Heart right ventricle (tissue), 16 donors: ENCODE data around the gene ANO9. TPM values are rescaled to one million over a fixed set of nuclear protein-coding genes. Genes with fewer than 3 reads are reported as not detected.

Source experiments
- ATAC-seq, 8 donors: fragments of 200-7000 bp; cut with Tn5 transposase; one replicate each; pipeline ENCODE4 v1.9.1; 2020; ENCODE audit warnings: mild to moderate bottlenecking in 8 of 8, moderate library complexity in 8 of 8, moderate number of reproducible peaks in 1 of 8
- DNase-seq, 2 donors: peaks; one replicate each; pipeline ENCODE4 v3.0.0-alpha.2; 2020
- H3K27ac ChIP-seq, 10 donors: fragments of 200-600 bp; sonication (generic) in 2 of 10; one replicate each; pipeline versions ENCODE4 v1.5.0 to v1.8.0; 2020 to 2022; ENCODE audit warnings: mild to moderate bottlenecking in 3 of 10
- H3K27me3 ChIP-seq, 7 donors: fragments of 200-600 bp; one replicate each; pipeline ENCODE4 v1.8.0; 2021 to 2022; ENCODE audit warnings: mild to moderate bottlenecking in 2 of 7
- H3K36me3 ChIP-seq, 9 donors: fragments of 200-600 bp; sonication (generic) in 1 of 9; one replicate each; pipeline versions ENCODE4 v1.5.0 to v1.8.0; 2020 to 2022; ENCODE audit warnings: mild to moderate bottlenecking in 2 of 9
- H3K4me1 ChIP-seq, 9 donors: fragments of 200-600 bp; sonication (generic) in 1 of 9; one replicate each; pipeline versions ENCODE4 v1.5.0 to v1.8.0; 2020 to 2022; ENCODE audit warnings: mild to moderate bottlenecking in 4 of 9
- H3K4me3 ChIP-seq, 10 donors: fragments of 200-600 bp; sonication (generic) in 2 of 10; one replicate each; pipeline versions ENCODE4 v1.5.0 to v1.8.0; 2020 to 2022; ENCODE audit warnings: mild to moderate bottlenecking in 7 of 10, moderate library complexity in 2 of 10
- H3K9me3 ChIP-seq, 11 donors: fragments of 200-600 bp in 10 of 11; sonication (generic) in 2 of 11; one replicate each; pipeline versions ENCODE4 v1.5.0 to v1.8.0; 2013 to 2022; ENCODE audit warnings: mild to moderate bottlenecking in 2 of 11, control low read depth in 1 of 11, moderate library complexity in 1 of 11
- WGBS, 2 donors: extraction: QIAGEN DNeasy Blood & Tissue Kit; methylation state at CpG; one replicate each; pipeline ENCODE4 v1.1.7; 2013; ENCODE audit warnings: inconsistent platforms in 1 of 2; 5-methylcytosine and 5-hydroxymethylcytosine counted together
- intact Hi-C, 10 donors: fragments of 100-400 bp; cut with DNase I; formaldehyde crosslinking; loops; one replicate each; pipeline versions ENCODE4 v1.11.1 to v1.14.2; 2022
- polyA plus RNA-seq, 2 donors: library from polyadenylated mRNA; stranded (reverse); fragments of 200-250 nt; gene quantifications; one replicate each; pipeline ENCODE4 v1.2.3, GENCODE V29; 2013
- total RNA-seq, 10 donors: library from RNA; stranded (reverse); fragmentation: NEBNext Ultra II Directional in 3 of 10; extraction: Animal tissue kit (Norgen Biotek cat#: 25700) in 3 of 10; gene quantifications; one replicate each; pipeline versions ENCODE4 v1.2.1 to v1.2.4, GENCODE V29; 2021 to 2023
- TF ChIP-seq, protein P1 (sequence below), 9 donors: fragments of 200-600 bp; sonication (generic) in 2 of 9; IDR thresholded peaks; one replicate each; pipeline versions ENCODE4 v1.5.0 to v1.8.0; 2021 to 2022; ENCODE audit warnings: antibody characterized with exemption in 9 of 9, mild to moderate bottlenecking in 5 of 9, moderate library complexity in 1 of 9
- donor health status: Arrhythmogenic right ventricular cardiomyopathy.
- donor health status: ischemic (EF 13 %, LVEDD 7.1; RV severe dilation, severe dysfunction).
- donor health status: healthy with polysubstance abuse.
- donor health status: DM: no; HTN: yes; CAD: no.
- donor health status: DM: no; HTN: no; CAD: no.
- donor health status: ischemic (EF 25% LVEDD 6.9; RV normal size, moderate dysfunction).
- donor health status: ischemic (EF 25% LVEDD 5.7; RV mildly dilated, moderate dysfunction).
- donor health status: healthy.
- donor health status: DM: yes; HTN: yes; CAD: no.
- donor health status: Ischemic cardiomyopathy.
- donor health status: ischemic (EF 35%, LVEDD 5.7; RV mildly dilated, moderate dysfunction).
- donor health status: nonischemic (EF 11% LVEDD 7.7; RV severe dilation, severe dysfunction).
- donor health status: DM: yes; HTN: yes; CAD: no.
- donor health status: PGD.
- donor health status: ischemic (EF 29% LVEDD 5.4; RV normal size, mild dysfunction).
- donor health status: nonischemic (EF 23%, LVEDD 6.1; RV moderate dilation, normal function).

Gene ANO9
- total and polyA plus RNA-seq, 12 donors = 0.05 to 2.3 (median 0.19) TPM; not detected in 4

DNA sequence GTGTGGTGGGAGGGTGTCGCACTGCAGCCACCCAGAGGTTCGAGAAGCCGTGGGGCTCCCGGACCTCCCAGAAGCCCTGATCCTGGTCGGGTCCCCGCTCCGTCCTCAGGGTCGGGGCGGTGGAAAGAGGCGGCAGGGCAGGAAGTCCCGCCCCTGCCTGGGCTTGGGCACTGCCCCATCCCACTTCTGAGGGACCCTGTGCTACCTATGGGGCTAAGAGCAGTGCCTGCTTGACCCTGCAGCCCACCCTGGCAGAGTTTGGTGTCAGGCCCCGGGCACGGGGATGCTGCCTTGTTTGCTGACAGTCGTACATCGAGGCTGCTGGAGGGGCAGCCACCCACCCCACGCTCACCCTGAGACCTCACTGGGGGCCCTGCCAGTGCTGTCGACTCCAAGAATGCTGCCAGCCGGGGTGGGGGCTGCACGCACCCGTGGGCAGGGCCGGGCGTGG, 45.8 kb upstream of the ANO9 start:
- intact Hi-C loops = no loop called here
- WGBS, 2 donors = 93 to 94% methylated on average over 22 of the region's 22 CpGs

DNA sequence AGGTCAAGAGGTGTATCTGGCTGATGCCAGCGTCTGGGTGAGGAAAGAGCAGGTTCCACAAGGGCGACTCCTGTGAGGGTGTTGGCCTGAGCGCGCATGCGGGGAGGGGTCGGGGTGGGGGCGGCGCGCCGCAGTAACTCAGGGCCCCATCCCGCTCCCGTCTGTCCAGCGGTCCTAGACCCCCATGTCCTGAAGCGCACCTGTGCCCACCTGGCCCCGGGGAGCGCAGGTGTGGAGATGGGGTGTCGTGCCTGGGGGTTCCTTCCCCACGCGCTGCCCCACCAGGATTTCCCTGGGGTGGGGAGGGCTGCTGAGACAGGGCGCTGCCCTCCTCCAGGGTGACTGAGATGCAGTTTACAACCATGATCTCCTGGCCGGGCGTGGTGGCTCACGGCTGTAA, 44.4 kb upstream of the ANO9 start:
- no peaks in the 10 kb centered on the region for H3K4me1 ChIP-seq
- no peaks in the 10 kb centered on the region for H3K27me3 ChIP-seq
- H3K4me3 ChIP-seq = no peak overlapping the region
- DNase-seq (peak in 1 of 2 donors; percentile 4), ATAC-seq (no peak)
- H3K36me3 ChIP-seq = peaks cover 0 to 39% (median 11%) of the 10 kb centered on the region in 9 donors
- H3K27ac ChIP-seq = no peak overlapping the region
- TF ChIP-seq, protein P1, sequence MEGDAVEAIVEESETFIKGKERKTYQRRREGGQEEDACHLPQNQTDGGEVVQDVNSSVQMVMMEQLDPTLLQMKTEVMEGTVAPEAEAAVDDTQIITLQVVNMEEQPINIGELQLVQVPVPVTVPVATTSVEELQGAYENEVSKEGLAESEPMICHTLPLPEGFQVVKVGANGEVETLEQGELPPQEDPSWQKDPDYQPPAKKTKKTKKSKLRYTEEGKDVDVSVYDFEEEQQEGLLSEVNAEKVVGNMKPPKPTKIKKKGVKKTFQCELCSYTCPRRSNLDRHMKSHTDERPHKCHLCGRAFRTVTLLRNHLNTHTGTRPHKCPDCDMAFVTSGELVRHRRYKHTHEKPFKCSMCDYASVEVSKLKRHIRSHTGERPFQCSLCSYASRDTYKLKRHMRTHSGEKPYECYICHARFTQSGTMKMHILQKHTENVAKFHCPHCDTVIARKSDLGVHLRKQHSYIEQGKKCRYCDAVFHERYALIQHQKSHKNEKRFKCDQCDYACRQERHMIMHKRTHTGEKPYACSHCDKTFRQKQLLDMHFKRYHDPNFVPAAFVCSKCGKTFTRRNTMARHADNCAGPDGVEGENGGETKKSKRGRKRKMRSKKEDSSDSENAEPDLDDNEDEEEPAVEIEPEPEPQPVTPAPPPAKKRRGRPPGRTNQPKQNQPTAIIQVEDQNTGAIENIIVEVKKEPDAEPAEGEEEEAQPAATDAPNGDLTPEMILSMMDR (IDR thresholded peaks at IDR 0.05) = no peak
- WGBS, 2 donors = 98% methylated on average over 23 of the region's 23 CpGs
- H3K9me3 ChIP-seq = no peaks in the 10 kb centered on the region
- intact Hi-C loops = no loop called here

More for the DNA sequence above, 45.8 kb upstream of the ANO9 start:
- H3K27ac ChIP-seq = no peak overlapping the region
- DNase-seq (peak in 1 of 2 donors; percentile 12), ATAC-seq (no peak)
- H3K4me3 ChIP-seq = no peak overlapping the region
- no peaks in the 10 kb centered on the region for H3K27me3 ChIP-seq
- peaks cover 0 to 45% (median 11%) of the 10 kb centered on the region in 9 donors for H3K36me3 ChIP-seq
- H3K9me3 ChIP-seq = no peaks in the 10 kb centered on the region
- no peaks in the 10 kb centered on the region for H3K4me1 ChIP-seq
- TF ChIP-seq, protein P1 (IDR thresholded peaks at IDR 0.05) = no peak

DNA sequence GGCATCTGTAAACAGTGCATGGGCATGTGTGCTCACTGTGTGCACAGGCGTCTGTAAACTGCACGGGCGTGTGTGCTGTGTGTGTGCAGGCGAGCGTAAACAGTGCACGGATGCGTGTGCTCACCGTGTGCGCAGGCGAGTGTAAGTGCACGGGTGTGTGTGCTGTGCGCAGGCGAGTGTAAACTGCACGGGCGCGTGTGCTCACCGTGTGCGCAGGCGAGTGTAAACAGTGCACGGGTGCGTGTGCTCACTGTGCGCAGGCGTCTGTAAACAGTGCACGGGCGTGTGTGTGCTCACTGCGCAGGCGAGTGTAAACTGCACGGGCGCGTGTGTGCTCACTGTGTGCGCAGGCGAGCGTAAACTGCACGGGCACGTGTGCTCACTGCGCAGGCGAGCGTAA, 42.8 kb upstream of the ANO9 start:
- ATAC-seq (peak in 1 of 8 donors; percentile 29), DNase-seq (no peak)
- intact Hi-C loops = no loop called here
- TF ChIP-seq, protein P1 (IDR thresholded peaks at IDR 0.05) = no peak
- H3K4me3 ChIP-seq = no peak overlapping the region
- peaks cover 0 to 27% (median 3%) of the 10 kb centered on the region in 9 donors for H3K36me3 ChIP-seq
- H3K27ac ChIP-seq = no peak overlapping the region
- 97 to 98% methylated on average over 38 of the region's 38 CpGs for WGBS, 2 donors
- H3K4me1 ChIP-seq = no peaks in the 10 kb centered on the region
- no peaks in the 10 kb centered on the region for H3K9me3 ChIP-seq
- H3K27me3 ChIP-seq = no peaks in the 10 kb centered on the region

DNA sequence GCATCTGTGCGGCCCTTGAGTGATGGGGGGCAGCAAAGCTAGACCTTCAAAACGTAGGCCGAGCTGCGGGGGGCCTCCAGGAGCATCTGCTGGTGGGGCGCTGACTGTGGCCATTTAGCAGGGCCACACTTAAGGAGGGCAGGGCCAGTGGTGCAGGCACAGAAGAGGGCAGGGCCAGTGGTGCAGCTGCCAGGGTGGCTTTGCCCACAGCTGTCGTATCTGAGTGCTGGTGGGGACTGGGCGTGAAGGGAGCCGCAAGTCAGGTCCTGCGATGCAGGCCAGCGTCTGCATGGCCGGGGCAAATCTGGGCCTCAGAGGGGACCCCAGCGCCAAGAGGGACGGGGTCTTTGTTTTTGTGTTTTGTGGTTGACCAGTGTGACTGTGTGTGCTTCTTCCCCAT, 37.5 kb upstream of the ANO9 start:
- no peak for DNase-seq
- Histone ChIP-seq H3K4me1 (no peaks in the 10 kb centered on the region), H3K36me3 (peaks cover 0 to 15% (median 0%) of the 10 kb centered on the region in 9 donors), H3K27ac (no peak overlapping the region), H3K9me3 (no peaks in the 10 kb centered on the region), H3K27me3 (no peaks in the 10 kb centered on the region), H3K4me3 (no peak overlapping the region)
- peak in 2 of 8 donors; percentile 9 to 22 for ATAC-seq
- intact Hi-C loops = no loop called here
- WGBS, 2 donors = 94 to 96% methylated on average over 13 of the region's 13 CpGs
- TF ChIP-seq, protein P1 (IDR thresholded peaks at IDR 0.05) = no peak
